HepG2 (cell line): Measurements from ENCODE around the gene CGREF1. TPM values are rescaled to one million over a fixed set of nuclear protein-coding genes. Genes with fewer than 3 reads are reported as not detected.

Experiments
- CCDC6 ChIP-seq: sonication (generic); formaldehyde crosslinking; IDR thresholded peaks from 2 replicates; pipeline ENCODE4 v1.8.1; 2022; ENCODE audit warnings: mild to moderate bottlenecking, missing genetic modification reagents, moderate library complexity
- DPF2 ChIP-seq: sonication (generic); formaldehyde crosslinking; IDR thresholded peaks from 2 replicates; pipeline ENCODE4 v1.4.0; 2020; ENCODE audit warnings: mild to moderate bottlenecking, low read depth, missing genetic modification reagents, borderline replicate concordance
- E2F1 ChIP-seq: sonication (generic); formaldehyde crosslinking; IDR thresholded peaks from 2 replicates; pipeline ENCODE4 v1.5.0; 2020; ENCODE audit warnings: missing genetic modification reagents
- EED ChIP-seq: sonication (generic); formaldehyde crosslinking; IDR thresholded peaks from 2 replicates; pipeline ENCODE4 v1.5.0; 2020; ENCODE audit warnings: mild to moderate bottlenecking, missing genetic modification reagents
- HDAC2 ChIP-seq: sonication (generic); formaldehyde crosslinking; IDR thresholded peaks from 2 replicates; pipeline ENCODE4 v1.4.0; 2020; ENCODE audit warnings: missing genetic modification reagents
- KLF15 ChIP-seq: sonication (generic); formaldehyde crosslinking; IDR thresholded peaks from 2 replicates; pipeline ENCODE4 v1.8.1; 2023; ENCODE audit warnings: borderline replicate concordance, mild to moderate bottlenecking, inconsistent platforms, missing genetic modification reagents, mixed read lengths
- MAX ChIP-seq: IDR thresholded peaks from 2 replicates; pipeline ENCODE4 v1.6.1; 2012; ENCODE audit warnings: inconsistent platforms
- MLLT10 ChIP-seq: sonication (generic); formaldehyde crosslinking; IDR thresholded peaks from 2 replicates; pipeline ENCODE4 v1.4.0; 2020; ENCODE audit warnings: missing genetic modification reagents
- MTA1 ChIP-seq: sonication (generic); formaldehyde crosslinking; IDR thresholded peaks from 2 replicates; pipeline ENCODE4 v1.4.0; 2020; ENCODE audit warnings: missing genetic modification reagents, mild to moderate bottlenecking, borderline replicate concordance
- NFIC ChIP-seq: IDR thresholded peaks from 2 replicates; pipeline ENCODE4 v1.6.1; 2012; ENCODE audit warnings: mild to moderate bottlenecking, low read length, inconsistent platforms
- PRMT3 ChIP-seq: sonication (generic); formaldehyde crosslinking; IDR thresholded peaks from 2 replicates; pipeline ENCODE4 v1.8.1; 2022; ENCODE audit warnings: low read depth, mild to moderate bottlenecking, moderate library complexity, missing genetic modification reagents, borderline replicate concordance
- RERE ChIP-seq: IDR thresholded peaks from 2 replicates; pipeline ENCODE4 v1.6.1; 2016; ENCODE audit warnings: low read depth, missing genetic modification reagents, missing compliant biosample characterization
- RXRA ChIP-seq: sonication (generic); formaldehyde crosslinking; IDR thresholded peaks from 2 replicates; pipeline ENCODE4 v1.5.1; 2020; ENCODE audit warnings: missing genetic modification reagents
- TBL1XR1 ChIP-seq: fragments of 150-350 bp; IDR thresholded peaks from 2 replicates; pipeline ENCODE4 v1.6.1; 2014; ENCODE audit warnings: borderline replicate concordance, low read length; ENCODE audit not compliant: partially characterized antibody
- TBP ChIP-seq: sonication (generic); formaldehyde crosslinking; IDR thresholded peaks from 2 replicates; pipeline ENCODE4 v1.5.0; 2020; ENCODE audit warnings: missing genetic modification reagents
- ZFP36 ChIP-seq: fragments of 150-350 bp; IDR thresholded peaks from 2 replicates; pipeline ENCODE4 v1.6.1; 2018; ENCODE audit warnings: borderline replicate concordance, low read length, low read depth; ENCODE audit not compliant: partially characterized antibody
- ZFX ChIP-seq: sonication (generic); formaldehyde crosslinking; IDR thresholded peaks from 2 replicates; pipeline ENCODE4 v1.4.0; 2020; ENCODE audit warnings: mild to moderate bottlenecking, low read depth, missing genetic modification reagents, moderate library complexity
- ZGPAT ChIP-seq: IDR thresholded peaks from 2 replicates; pipeline ENCODE4 v1.6.1; 2016; ENCODE audit warnings: mild to moderate bottlenecking
- ZKSCAN5 ChIP-seq: sonication (generic); formaldehyde crosslinking; IDR thresholded peaks from 2 replicates; pipeline ENCODE4 v1.5.1; 2020; ENCODE audit warnings: mild to moderate bottlenecking, missing genetic modification reagents
- ZNF607 ChIP-seq: sonication (generic); formaldehyde crosslinking; IDR thresholded peaks from 2 replicates; pipeline ENCODE4 v1.5.1; 2020; ENCODE audit warnings: missing genetic modification reagents, mild to moderate bottlenecking, borderline replicate concordance
- ZNF773 ChIP-seq: sonication (generic); formaldehyde crosslinking; IDR thresholded peaks from 2 replicates; pipeline ENCODE4 v1.4.0; 2020; ENCODE audit warnings: missing genetic modification reagents, borderline replicate concordance
- ZSCAN30 ChIP-seq: sonication (generic); formaldehyde crosslinking; IDR thresholded peaks from 2 replicates; pipeline ENCODE4 v1.5.0; 2020; ENCODE audit warnings: mild to moderate bottlenecking, missing genetic modification reagents
- polyA plus RNA-seq, 8 experiments: library from polyadenylated mRNA; depleted of rRNA in 3 of 8; stranded (reverse) in 7 of 8; unstranded in 1 of 8; fragments of >200 nt; fragmentation: Illumina TruSeq in 4 of 8; extraction: Trizol in 4 of 8; gene quantifications; 2 replicates each; pipeline versions ENCODE4 v1.2.1 to v1.2.3, GENCODE V29; 2011 to 2016; ENCODE audit warnings: low read depth in 4 of 8, missing spikeins in 1 of 8, mixed read lengths in 1 of 8; ENCODE audit not compliant: insufficient read depth in 1 of 8
- total RNA-seq, 5 experiments: library from RNA; depleted of rRNA; stranded (reverse); fragments of >200 nt; fragmentation: Illumina TruSeq; extraction: Trizol; gene quantifications; 2 replicates each; pipeline ENCODE4 v1.2.3, GENCODE V29; 2016; ENCODE audit warnings: low read depth in 1 of 5

CGREF1 gene
- total and polyA plus RNA-seq, 2 of the 13 experiments (the other 11 are each of a cell fraction or from before 2014, with no cell fraction given) = 13.9 to 23.4 TPM

- TF ChIP-seq MTA1 (CRISPR knock-in tag) (peak; percentile 100), ZKSCAN5 (CRISPR knock-in tag) (peak; percentile 85; the same call in 1 of the 2 replicates), MLLT10 (CRISPR knock-in tag) (no peak), TBP (no peak), DPF2 (CRISPR knock-in tag) (peak; percentile 51; the same call in 1 of the 2 replicates), MAX (peak; percentile 92), ZNF773 (CRISPR knock-in tag) (no peak), ZFP36 (no peak), EED (CRISPR knock-in tag) (peak; percentile 6; the same call in 1 of the 2 replicates), ZGPAT (CRISPR knock-in tag) (peak; percentile 62), ZNF607 (peak; percentile 94), E2F1 (CRISPR knock-in tag) (no peak), ZFX (CRISPR knock-in tag) (peak; percentile 79), CCDC6 (CRISPR knock-in tag) (peak; percentile 66; the same call in 1 of the 2 replicates), NFIC (peak; percentile 62; the same call in 1 of the 2 replicates), PRMT3 (CRISPR knock-in tag) (peak; percentile 63; the same call in 1 of the 2 replicates), KLF15 (CRISPR knock-in tag) (no peak), RERE (CRISPR knock-in tag) (0 out of 2 replicates have a peak, but pooled peaks have one; percentile 22), TBL1XR1 (no peak), HDAC2 (peak; percentile 99), RXRA (peak; percentile 94), ZSCAN30 (CRISPR knock-in tag) (no peak)
Measured at GRCh38 chr2:27092696-27093429, 26.1 kb downstream of the CGREF1 start (continued).
